GM11168 (cell line): Measurements from ENCODE around the gene RUNX1.

Source experiments
- in situ Hi-C: fragments of 300-500 bp; cut with MboI; formaldehyde crosslinking; loops from one replicate; pipeline ENCODE4 v1.12.0; 2022; ENCODE audit warnings: low sequenced_read_pairs; ENCODE audit not compliant: unreplicated experiment

Gene RUNX1

GRCh38 chr21:34874684-34875513 is 174.2 kb downstream of the RUNX1 start:
- in situ Hi-C loops: loop anchor here (25.0 kb wide), 1 partner anchor 537 kb away; no protein-coding TSS in a partner anchor

GRCh38 chr21:34871026-34871908 is 177.8 kb downstream of the RUNX1 start:
- in situ Hi-C loops: no loop called here

- in situ Hi-C loops: no loop called here
Observed at GRCh38 chr21:34870246-34870645, 178.9 kb downstream of the RUNX1 start.

- in situ Hi-C loops: no loop called here
Observed at GRCh38 chr21:34869545-34869944, 179.6 kb downstream of the RUNX1 start.

GRCh38 chr21:34867785-34868184 is 181.3 kb downstream of the RUNX1 start:
- in situ Hi-C loops: no loop called here

- in situ Hi-C loops: no loop called here
Observed at GRCh38 chr21:34865400-34866241, 183.5 kb downstream of the RUNX1 start.

- in situ Hi-C loops: no loop called here
Observed at GRCh38 chr21:34864370-34865149, 184.5 kb downstream of the RUNX1 start.

GRCh38 chr21:34862951-34863350 is 186.2 kb downstream of the RUNX1 start:
- in situ Hi-C loops: no loop called here

- in situ Hi-C loops: no loop called here
Observed at GRCh38 chr21:34861258-34861657, 187.8 kb downstream of the RUNX1 start.

GRCh38 chr21:34859976-34860653 is 189.0 kb downstream of the RUNX1 start:
- in situ Hi-C loops: no loop called here

GRCh38 chr21:34858559-34858958 is 190.5 kb downstream of the RUNX1 start:
- in situ Hi-C loops: no loop called here

- in situ Hi-C loops: no loop called here
Observed at GRCh38 chr21:34857874-34858273, 191.2 kb downstream of the RUNX1 start.

- in situ Hi-C loops: no loop called here
Observed at GRCh38 chr21:34857122-34857713, 191.9 kb downstream of the RUNX1 start.

GRCh38 chr21:34852448-34852847 is 196.7 kb downstream of the RUNX1 start:
- in situ Hi-C loops: no loop called here

GRCh38 chr21:34850166-34850690 is 198.9 kb downstream of the RUNX1 start:
- in situ Hi-C loops: no loop called here

GRCh38 chr21:34846601-34847112 is 202.4 kb downstream of the RUNX1 start:
- in situ Hi-C loops: no loop called here

- in situ Hi-C loops: no loop called here
Observed at GRCh38 chr21:34845521-34846451, 203.3 kb downstream of the RUNX1 start.
